CD14-positive monocyte (primary cell): ENCODE data around the gene FLNA. TPM values are rescaled to one million over a fixed set of nuclear protein-coding genes. Genes with fewer than 3 reads are reported as not detected.
A peak's percentile ranks its signal among the peaks of the same experiment; 100 is the strongest.

Experiments
- DNase-seq, 3 donors: peaks; one replicate each; pipeline ENCODE4 v3.0.0-alpha.2; 2011 to 2022
- H2AFZ ChIP-seq: 2 replicates; pipeline ENCODE4 v1.6.0; 2012; ENCODE audit warnings: mild to moderate bottlenecking, low read depth, low read length, inconsistent platforms; ENCODE audit not compliant: insufficient read depth, poor library complexity, severe bottlenecking
- H3K27ac ChIP-seq, 2 donors: 1 replicate in 1 of 2; 2 replicates in 1 of 2; pipeline ENCODE4 v1.5.1; 2012 to 2013; ENCODE audit warnings: low read length in 2 of 2, control low read depth in 1 of 2, inconsistent platforms in 1 of 2, low read depth in 1 of 2, mild to moderate bottlenecking in 1 of 2
- H3K27me3 ChIP-seq, 2 donors: one replicate each; pipeline versions ENCODE4 v1.6.0 to v1.6.1; 2011 to 2013; ENCODE audit warnings: low read length in 2 of 2; ENCODE audit not compliant: control insufficient read depth in 2 of 2, insufficient read depth in 2 of 2
- H3K36me3 ChIP-seq, 2 donors: replicated peaks in 1 of 2; 1 replicate in 1 of 2; 2 replicates in 1 of 2; pipeline versions ENCODE4 v1.5.1 to v1.6.1; 2012 to 2013; ENCODE audit warnings: low read length in 2 of 2, control low read depth in 1 of 2, inconsistent platforms in 1 of 2, mild to moderate bottlenecking in 1 of 2; ENCODE audit not compliant: insufficient read depth in 2 of 2, control insufficient read depth in 1 of 2
- H3K4me1 ChIP-seq, 2 donors: 1 replicate in 1 of 2; 2 replicates in 1 of 2; pipeline versions ENCODE4 v1.5.1 to v1.6.1; 2012 to 2013; ENCODE audit warnings: low read length in 2 of 2, control low read depth in 1 of 2, inconsistent platforms in 1 of 2, mild to moderate bottlenecking in 1 of 2, moderate library complexity in 1 of 2; ENCODE audit not compliant: insufficient read depth in 2 of 2, control insufficient read depth in 1 of 2
- H3K4me2 ChIP-seq: replicated peaks from 2 replicates; pipeline ENCODE3; 2012; ENCODE audit warnings: low read length, moderate library complexity, mild to moderate bottlenecking; ENCODE audit not compliant: poor library complexity, severe bottlenecking; ENCODE audit errors: extremely low read depth
- H3K4me3 ChIP-seq, 3 experiments: fragments of 200-600 bp in 1 of 3; sonication (generic) in 1 of 3; replicated peaks in 1 of 3; 1 replicate in 2 of 3; 2 replicates in 1 of 3; pipeline ENCODE4 v1.5.1; 2011 to 2013; ENCODE audit warnings: low read length in 3 of 3, mild to moderate bottlenecking in 3 of 3, control low read depth in 2 of 3, low read depth in 2 of 3, inconsistent platforms in 1 of 3, moderate library complexity in 1 of 3
- H3K79me2 ChIP-seq: 2 replicates; pipeline ENCODE4 v1.6.0; 2012; ENCODE audit warnings: mild to moderate bottlenecking, control low read depth, inconsistent platforms, low read length, moderate library complexity; ENCODE audit not compliant: insufficient read depth
- H3K9ac ChIP-seq: 2 replicates; pipeline ENCODE4 v1.6.0; 2017; ENCODE audit warnings: low read length, mild to moderate bottlenecking; ENCODE audit not compliant: insufficient read depth, poor library complexity, severe bottlenecking
- H3K9me3 ChIP-seq, 2 donors: replicated peaks in 1 of 2; 1 replicate in 1 of 2; 2 replicates in 1 of 2; pipeline versions ENCODE4 v1.5.1 to v1.6.1; 2012 to 2013; ENCODE audit warnings: low read length in 2 of 2, control low read depth in 1 of 2; ENCODE audit not compliant: control insufficient read depth in 1 of 2, insufficient read depth in 1 of 2
- H4K20me1 ChIP-seq: 2 replicates; pipeline ENCODE4 v1.6.0; 2012; ENCODE audit warnings: mild to moderate bottlenecking, low read length, control low read depth, moderate library complexity; ENCODE audit not compliant: insufficient read depth
- H3K27ac Mint-ChIP-seq, 7 donors: one replicate each; pipeline ENCODE4 v1.8.0; 2020; ENCODE audit warnings: mild to moderate bottlenecking in 7 of 7, mixed read lengths in 7 of 7, moderate library complexity in 6 of 7, inconsistent platforms in 2 of 7
- H3K27me3 Mint-ChIP-seq, 3 donors: one replicate each; pipeline ENCODE4 v1.8.0; 2021 to 2022; ENCODE audit warnings: low read depth in 3 of 3, mild to moderate bottlenecking in 3 of 3, mixed read lengths in 3 of 3, moderate library complexity in 3 of 3, inconsistent platforms in 1 of 3
- H3K36me3 Mint-ChIP-seq, 2 donors: one replicate each; pipeline ENCODE4 v1.8.0; 2020; ENCODE audit warnings: mixed read lengths in 2 of 2, inconsistent platforms in 1 of 2, mild to moderate bottlenecking in 1 of 2
- H3K4me1 Mint-ChIP-seq: one replicate; pipeline ENCODE4 v1.8.0; 2020; ENCODE audit warnings: mild to moderate bottlenecking, mixed read lengths
- H3K4me3 Mint-ChIP-seq, 2 donors: one replicate each; pipeline ENCODE4 v1.8.0; 2020; ENCODE audit warnings: mild to moderate bottlenecking in 2 of 2, mixed read lengths in 2 of 2, moderate library complexity in 1 of 2
- H3K9me3 Mint-ChIP-seq, 7 donors: one replicate each; pipeline ENCODE4 v1.8.0; 2020 to 2022; ENCODE audit warnings: mixed read lengths in 7 of 7, mild to moderate bottlenecking in 6 of 7, moderate library complexity in 6 of 7, inconsistent platforms in 2 of 7
- CTCF ChIP-seq: fragments of 200-600 bp; IDR thresholded peaks from one replicate; pipeline ENCODE4 v1.8.0; 2022; ENCODE audit warnings: antibody characterized with exemption, mild to moderate bottlenecking
- WGBS: methylation state at CpG from one replicate; pipeline ENCODE4 v1.1.5; 2013; ENCODE audit warnings: missing lambda C conversion rate; ENCODE audit not compliant: insufficient coverage; 5-methylcytosine and 5-hydroxymethylcytosine counted together
- intact Hi-C, 2 donors: fragments of 100-400 bp; cut with micrococcal nuclease; formaldehyde crosslinking; loops; one replicate each; pipeline versions ENCODE4 v1.15.0 to v1.15.1; 2023
- polyA plus RNA-seq, 3 donors: library from polyadenylated mRNA; depleted of rRNA in 1 of 3; unstranded in 2 of 3; stranded (reverse) in 1 of 3; fragments of 300-500 nt in 2 of 3; fragments of >200 nt in 1 of 3; fragmentation: Illumina TruSeq in 2 of 3; gene quantifications; 1 replicate in 2 of 3; 2 replicates in 1 of 3; pipeline ENCODE4 v1.2.3, GENCODE V29; 2012 to 2021

The FLNA gene
- polyA plus RNA-seq, 3 donors, result 111 to 874 (median 219) TPM

DNA sequence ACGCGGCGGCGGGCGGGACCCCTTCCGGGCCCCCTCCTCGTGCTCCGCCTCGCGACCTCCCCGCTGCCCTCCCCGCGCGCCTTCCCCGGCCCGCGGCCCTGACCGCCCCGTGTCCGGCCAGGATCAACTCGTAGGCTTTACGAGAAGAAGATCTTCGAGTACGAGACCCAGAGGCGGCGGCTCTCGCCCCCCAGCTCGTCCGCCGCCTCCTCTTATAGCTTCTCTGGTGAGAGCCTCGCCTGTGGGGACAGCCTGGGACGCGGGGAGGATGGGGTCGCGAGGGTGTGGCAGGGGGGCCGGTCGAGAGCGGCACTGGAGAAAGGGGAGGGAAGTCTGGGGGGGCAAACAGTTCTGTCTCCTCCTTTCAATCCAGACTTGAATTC, 5.1 kb upstream of the FLNA start:
- Mint-ChIP-seq H3K27me3 (peaks cover 2 to 10% (median 3%) of the 10 kb centered on the region in 3 donors), H3K36me3 (peaks cover 5 to 10% of the 10 kb centered on the region in 2 donors), H3K4me1 (peaks cover 29% of the 10 kb centered on the region), H3K27ac (peak overlapping the region; percentile 88 to 95 (median 93)), H3K4me3 (peak overlapping the region; percentile 77 to 84), H3K9me3 (peaks cover 0 to 24% (median 4%) of the 10 kb centered on the region in 7 donors)
- Histone ChIP-seq H3K79me2 (peaks cover 16% of the 10 kb centered on the region), H3K4me2 (peak overlapping the region; percentile 73), H3K27me3 (no peaks in the 10 kb centered on the region), H3K27ac (peak overlapping the region; percentile 84 to 95), H3K9me3 (no peaks in the 10 kb centered on the region), H3K9ac (peak overlapping the region; percentile 97), H3K4me3 (peak overlapping the region; percentile 69 to 78 (median 74)), H3K36me3 (no peaks in the 10 kb centered on the region), H2AFZ (no peak overlapping the region), H4K20me1 (no peaks in the 10 kb centered on the region), H3K4me1 (peaks cover 37 to 39% of the 10 kb centered on the region in 2 donors)
- no peak for DNase-seq
- WGBS, result 0% methylated on average over 12 of the region's 38 CpGs
- intact Hi-C loops, result no loop called here
- no peak for TF ChIP-seq CTCF

GRCh38 chrX:154378799-154379568, 4.5 kb upstream of the FLNA start, which contains the start of gene EMD:
TSS of gene EMD (plus strand) at chrX:154379295. CDS start at chrX:154379485, 190 bp downstream.
- Mint-ChIP-seq H3K4me1 (peaks cover 25% of the 10 kb centered on the region), H3K27ac (peak within 1 kb of the TSS; percentile 88 to 95 (median 93)), H3K9me3 (peaks cover 0 to 26% (median 7%) of the 10 kb centered on the region in 7 donors), H3K27me3 (peaks cover 3 to 12% (median 7%) of the 10 kb centered on the region in 3 donors), H3K4me3 (peak within 1 kb of the TSS; percentile 77 to 84), H3K36me3 (peaks cover 5 to 10% of the 10 kb centered on the region in 2 donors)
- Histone ChIP-seq H3K9ac (peak within 1 kb of the TSS; percentile 97), H3K4me1 (peaks cover 36% of the 10 kb centered on the region in 2 donors), H3K4me2 (peak within 1 kb of the TSS; percentile 73), H3K27ac (peak within 1 kb of the TSS; percentile 84 to 95), H3K36me3 (no peaks in the 10 kb centered on the region), H3K4me3 (peak within 1 kb of the TSS; percentile 69 to 78 (median 74)), H3K9me3 (no peaks in the 10 kb centered on the region), H2AFZ (no peak within 1 kb of the TSS), H3K27me3 (no peaks in the 10 kb centered on the region), H3K79me2 (peaks cover 16% of the 10 kb centered on the region), H4K20me1 (peaks cover under 1% of the 10 kb centered on the region)
- under 1% methylated on average over 76 of the region's 103 CpGs for WGBS
- no peak for TF ChIP-seq CTCF
- intact Hi-C loops, result no loop called here
- DNase-seq, result peak; percentile 95 to 98 (median 98)
